HG03354 (cell line): ENCODE results near the gene CERCAM.

Source experiments
- ATAC-seq: cut with Tn5 transposase; IDR thresholded peaks from one replicate; pipeline ENCODE4 v1.9.1; 2021; ENCODE audit warnings: mild to moderate bottlenecking; ENCODE audit not compliant: unreplicated experiment, poor library complexity, severe bottlenecking

CERCAM gene

GRCh38 chr9:128420651-128421481 is at the start of gene CERCAM:
Gene CERCAM (plus strand): TSS chr9:128420857. CDS start chr9:128420878, 21 bp downstream.
- ATAC-seq: peak; percentile 80

- no peak for ATAC-seq
Measured at GRCh38 chr9:128371630-128372117, 49.0 kb upstream of the CERCAM start.

- no peak for ATAC-seq
Measured at GRCh38 chr9:128372188-128372641, 48.4 kb upstream of the CERCAM start.

GRCh38 chr9:128372784-128373183 is 47.9 kb upstream of the CERCAM start:
- ATAC-seq: no peak

GRCh38 chr9:128374221-128374675 is 46.4 kb upstream of the CERCAM start:
- no peak for ATAC-seq

GRCh38 chr9:128375865-128376264 is 44.8 kb upstream of the CERCAM start:
- ATAC-seq: no peak

- ATAC-seq: no peak
Measured at GRCh38 chr9:128382261-128382660, 38.4 kb upstream of the CERCAM start.

- ATAC-seq: no peak
Measured at GRCh38 chr9:128383007-128383753, 37.5 kb upstream of the CERCAM start.

- ATAC-seq: no peak
Measured at GRCh38 chr9:128383791-128384190, 36.9 kb upstream of the CERCAM start.

- no peak for ATAC-seq
Measured at GRCh38 chr9:128384801-128385495, 35.7 kb upstream of the CERCAM start.

GRCh38 chr9:128385496-128386460 is 34.9 kb upstream of the CERCAM start:
- ATAC-seq: no peak

- ATAC-seq: no peak
Measured at GRCh38 chr9:128388150-128388549, 32.5 kb upstream of the CERCAM start.

- no peak for ATAC-seq
Measured at GRCh38 chr9:128389395-128390149, 31.1 kb upstream of the CERCAM start.

GRCh38 chr9:128390150-128390812 is 30.4 kb upstream of the CERCAM start:
- no peak for ATAC-seq

- ATAC-seq: no peak
Measured at GRCh38 chr9:128390813-128391711, 29.6 kb upstream of the CERCAM start.

- ATAC-seq: no peak
Measured at GRCh38 chr9:128391956-128392301, 28.7 kb upstream of the CERCAM start.
